Measurements from ENCODE around the gene HOXC5. TPM values are rescaled to one million over a fixed set of nuclear protein-coding genes. Genes with fewer than 3 reads are reported as not detected.
A peak's percentile ranks its signal among the peaks of the same experiment; 100 is the strongest.

Gene HOXC5
- total RNA-seq, 2 donors from 2014 or later: not detected

DNA sequence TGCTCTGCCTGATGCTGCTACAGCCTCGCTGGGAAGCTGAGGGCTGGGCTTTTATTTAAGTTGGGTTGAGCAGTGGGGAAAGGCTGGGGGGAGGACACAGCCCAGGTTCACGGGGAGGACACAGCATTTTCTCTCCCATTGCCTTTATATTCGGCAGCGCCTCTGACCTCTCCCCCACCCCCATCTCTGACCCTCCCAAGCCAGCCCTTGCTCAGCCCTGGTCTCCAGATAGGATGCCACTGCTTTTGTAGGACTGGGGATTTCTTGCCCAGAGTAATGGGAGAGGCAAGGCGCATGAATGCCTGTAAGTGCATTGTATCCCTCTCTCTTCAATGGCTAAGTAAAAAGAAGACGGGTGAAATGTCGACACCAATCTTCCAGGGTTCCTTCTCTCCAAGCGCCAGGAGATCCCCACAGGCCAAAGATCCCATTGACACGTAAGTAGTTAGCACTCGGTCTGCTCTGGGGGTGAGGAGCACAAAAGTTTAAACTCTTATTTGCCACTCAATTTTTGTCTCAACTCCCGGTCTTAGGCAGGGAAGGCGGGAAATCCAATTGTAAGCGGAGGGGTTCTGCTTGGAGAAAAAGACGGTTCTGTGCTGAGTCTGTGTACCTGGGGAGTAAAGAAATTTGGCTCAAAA lies 25.4 kb downstream of the HOXC5 start:
- no peak overlapping the region for H3K9ac ChIP-seq (ENCODE audit: extremely low read depth, low read length, poor library complexity, severe bottlenecking)
- Mint-ChIP-seq H3K27me3 (ENCODE audit: insufficient read depth) (peaks cover 100% of the 10 kb centered on the region), H3K9me3 (no peaks in the 10 kb centered on the region), H3K4me1 (no peaks in the 10 kb centered on the region), H3K4me3 (no peak overlapping the region), H3K36me3 (ENCODE audit: low read depth) (no peaks in the 10 kb centered on the region), H3K27ac (no peak overlapping the region)
- H3K27ac ChIP-seq (ENCODE audit: low read depth, low read length): no peak overlapping the region
- peaks cover 100% of the 10 kb centered on the region for H3K27me3 ChIP-seq (ENCODE audit: control insufficient read depth, insufficient read depth, low read length, poor library complexity, severe bottlenecking)
- DNase-seq: peak; percentile 61
- no peaks in the 10 kb centered on the region for H3K9me3 ChIP-seq (ENCODE audit: control insufficient read depth, low read length)
- TF ChIP-seq, protein P1, sequence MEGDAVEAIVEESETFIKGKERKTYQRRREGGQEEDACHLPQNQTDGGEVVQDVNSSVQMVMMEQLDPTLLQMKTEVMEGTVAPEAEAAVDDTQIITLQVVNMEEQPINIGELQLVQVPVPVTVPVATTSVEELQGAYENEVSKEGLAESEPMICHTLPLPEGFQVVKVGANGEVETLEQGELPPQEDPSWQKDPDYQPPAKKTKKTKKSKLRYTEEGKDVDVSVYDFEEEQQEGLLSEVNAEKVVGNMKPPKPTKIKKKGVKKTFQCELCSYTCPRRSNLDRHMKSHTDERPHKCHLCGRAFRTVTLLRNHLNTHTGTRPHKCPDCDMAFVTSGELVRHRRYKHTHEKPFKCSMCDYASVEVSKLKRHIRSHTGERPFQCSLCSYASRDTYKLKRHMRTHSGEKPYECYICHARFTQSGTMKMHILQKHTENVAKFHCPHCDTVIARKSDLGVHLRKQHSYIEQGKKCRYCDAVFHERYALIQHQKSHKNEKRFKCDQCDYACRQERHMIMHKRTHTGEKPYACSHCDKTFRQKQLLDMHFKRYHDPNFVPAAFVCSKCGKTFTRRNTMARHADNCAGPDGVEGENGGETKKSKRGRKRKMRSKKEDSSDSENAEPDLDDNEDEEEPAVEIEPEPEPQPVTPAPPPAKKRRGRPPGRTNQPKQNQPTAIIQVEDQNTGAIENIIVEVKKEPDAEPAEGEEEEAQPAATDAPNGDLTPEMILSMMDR (conservative IDR thresholded peaks at IDR 0.05): no peak
- no peak overlapping the region for H3K4me3 ChIP-seq (ENCODE audit: low read length)
- WGBS, 2 experiments (ENCODE audit: insufficient coverage in 1 of 2, insufficient read length in 1 of 2): 9 to 13% methylated on average over 12 to 14 of the region's 14 CpGs
- H3K36me3 ChIP-seq (ENCODE audit: control insufficient read depth, insufficient read depth, low read length): no peaks in the 10 kb centered on the region
- no peaks in the 10 kb centered on the region for H3K4me1 ChIP-seq (ENCODE audit: control insufficient read depth, insufficient read depth, low read length)

DNA sequence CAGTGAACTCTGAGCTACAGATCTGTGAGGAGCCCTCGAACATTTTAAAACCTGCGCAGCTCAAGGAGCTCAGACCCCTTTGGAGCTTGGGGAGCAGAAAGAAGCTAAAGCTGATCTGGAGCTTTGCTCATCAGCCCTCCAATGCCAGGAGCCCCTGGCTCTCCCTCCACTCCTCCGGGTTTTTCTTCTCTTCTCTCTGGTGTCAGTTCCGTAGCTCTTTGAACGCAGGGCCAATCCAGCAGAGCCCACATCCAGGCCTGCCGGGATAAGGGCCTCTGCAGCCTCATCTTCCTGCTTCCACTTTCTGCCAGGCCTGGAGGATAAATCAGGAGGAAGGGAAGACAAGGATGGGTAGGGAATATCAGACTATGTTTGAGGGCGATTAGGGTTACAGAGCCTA lies 26.8 kb downstream of the HOXC5 start:
- 28 to 32% methylated on average over 3 to 7 of the region's 7 CpGs for WGBS, 2 experiments (ENCODE audit: insufficient coverage in 1 of 2, insufficient read length in 1 of 2)
- Mint-ChIP-seq H3K27ac (no peak overlapping the region), H3K9me3 (no peaks in the 10 kb centered on the region), H3K27me3 (ENCODE audit: insufficient read depth) (peaks cover 100% of the 10 kb centered on the region), H3K4me3 (no peak overlapping the region), H3K4me1 (no peaks in the 10 kb centered on the region), H3K36me3 (ENCODE audit: low read depth) (no peaks in the 10 kb centered on the region)
- H3K27ac ChIP-seq (ENCODE audit: low read depth, low read length): no peak overlapping the region
- no peak overlapping the region for H3K9ac ChIP-seq (ENCODE audit: extremely low read depth, low read length, poor library complexity, severe bottlenecking)
- H3K4me3 ChIP-seq (ENCODE audit: low read length): no peak overlapping the region
- H3K9me3 ChIP-seq (ENCODE audit: control insufficient read depth, low read length): no peaks in the 10 kb centered on the region
- no peaks in the 10 kb centered on the region for H3K4me1 ChIP-seq (ENCODE audit: control insufficient read depth, insufficient read depth, low read length)
- H3K36me3 ChIP-seq (ENCODE audit: control insufficient read depth, insufficient read depth, low read length): no peaks in the 10 kb centered on the region
- no peak for DNase-seq
- TF ChIP-seq, protein P1 (conservative IDR thresholded peaks at IDR 0.05): no peak
- H3K27me3 ChIP-seq (ENCODE audit: control insufficient read depth, insufficient read depth, low read length, poor library complexity, severe bottlenecking): peaks cover 100% of the 10 kb centered on the region

DNA sequence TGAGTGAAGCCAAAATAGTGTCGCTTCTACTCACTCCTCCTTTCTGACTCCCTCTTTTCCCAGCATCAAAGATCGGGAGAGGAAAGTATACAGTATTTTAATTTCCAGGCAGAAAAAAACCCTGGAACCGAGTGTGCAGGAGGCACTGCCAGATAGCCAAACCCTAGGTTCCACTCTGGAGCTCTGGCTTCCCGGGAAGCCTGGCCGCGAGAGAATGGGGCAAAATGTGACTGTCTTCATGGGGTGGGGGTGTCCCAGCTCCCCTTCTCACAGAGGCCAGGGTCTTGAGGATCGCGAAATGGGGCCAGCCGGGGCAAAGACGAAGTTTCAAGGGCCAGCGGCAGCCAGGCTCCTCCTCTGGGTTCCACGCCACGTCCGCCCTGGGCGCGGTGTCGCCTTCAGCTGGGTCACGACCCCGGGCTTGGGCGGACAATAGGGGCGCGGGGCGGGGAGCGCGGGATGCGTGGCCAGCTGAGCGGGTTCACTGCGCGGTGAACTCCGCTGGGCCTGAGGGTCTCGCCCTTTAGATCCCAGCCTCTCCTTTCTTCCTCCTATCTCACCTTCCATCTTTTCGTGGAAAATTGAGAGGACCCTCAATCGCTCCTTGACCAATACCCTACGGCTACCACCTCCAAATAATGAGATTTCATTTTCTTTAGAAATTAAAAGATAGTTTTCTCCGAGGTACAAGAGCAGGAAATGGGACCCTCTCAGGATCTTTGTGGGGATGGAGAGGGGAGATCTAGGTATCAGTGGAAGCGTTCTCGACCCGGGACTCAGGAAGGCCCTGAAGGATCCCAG lies 27.5 kb downstream of the HOXC5 start:
- no peaks in the 10 kb centered on the region for H3K9me3 ChIP-seq (ENCODE audit: control insufficient read depth, low read length)
- Mint-ChIP-seq H3K4me3 (no peak overlapping the region), H3K36me3 (ENCODE audit: low read depth) (no peaks in the 10 kb centered on the region), H3K9me3 (no peaks in the 10 kb centered on the region), H3K27ac (no peak overlapping the region), H3K4me1 (no peaks in the 10 kb centered on the region), H3K27me3 (ENCODE audit: insufficient read depth) (peaks cover 98% of the 10 kb centered on the region)
- no peak overlapping the region for H3K4me3 ChIP-seq (ENCODE audit: low read length)
- H3K27ac ChIP-seq (ENCODE audit: low read depth, low read length): no peak overlapping the region
- DNase-seq: peak; percentile 46
- 16 to 22% methylated on average over 11 to 35 of the region's 38 CpGs for WGBS, 2 experiments (ENCODE audit: insufficient coverage in 1 of 2, insufficient read length in 1 of 2)
- H3K9ac ChIP-seq (ENCODE audit: extremely low read depth, low read length, poor library complexity, severe bottlenecking): no peak overlapping the region
- H3K36me3 ChIP-seq (ENCODE audit: control insufficient read depth, insufficient read depth, low read length): no peaks in the 10 kb centered on the region
- H3K27me3 ChIP-seq (ENCODE audit: control insufficient read depth, insufficient read depth, low read length, poor library complexity, severe bottlenecking): peaks cover 100% of the 10 kb centered on the region
- H3K4me1 ChIP-seq (ENCODE audit: control insufficient read depth, insufficient read depth, low read length): no peaks in the 10 kb centered on the region
- TF ChIP-seq, protein P1 (conservative IDR thresholded peaks at IDR 0.05): no peak
